SK-N-SH (cell line): ENCODE measurements around the gene PPEF1. TPM values are rescaled to one million over a fixed set of nuclear protein-coding genes. Genes with fewer than 3 reads are reported as not detected.

Source experiments
- CTCF ChIA-PET: fragments of 300-600, 350-600 bp; formaldehyde crosslinking; extraction: SDS; loops from one replicate; lab custom pipeline; 2021; lab: Yijun Ruan, JAX
- POLR2A ChIA-PET: fragments of 350-600 bp; sonication (Branson Sonifier 250); formaldehyde crosslinking; extraction: SDS; loops from one replicate; lab custom pipeline; 2020; ENCODE audit warnings: antibody characterized with exemption, inconsistent platforms; lab: Yijun Ruan, JAX
- DNase-seq: peaks from one replicate; pipeline ENCODE4 v3.0.0; 2012
- H2AFZ ChIP-seq: fragments of 200-600 bp; sonication (generic); 2 replicates; pipeline ENCODE4 v1.8.1; 2016; ENCODE audit warnings: antibody characterized with exemption, mild to moderate bottlenecking, low read depth
- H3F3A ChIP-seq: fragments of 200-600 bp; sonication (generic); replicated peaks from 2 replicates; pipeline ENCODE3; 2016; ENCODE audit warnings: antibody characterized with exemption, mild to moderate bottlenecking; ENCODE audit not compliant: insufficient read depth
- H3K27ac ChIP-seq, 2 experiments: fragments of 200-500 bp in 1 of 2; fragments of 200-600 bp in 1 of 2; sonication (Bioruptor generic) in 1 of 2; sonication (generic), shearing (Covaris generic) in 1 of 2; 2 replicates each; pipeline versions ENCODE4 v1.5.1 to v1.6.1; 2014 to 2016; ENCODE audit warnings: low read depth in 2 of 2, inconsistent platforms in 1 of 2, low read length in 1 of 2, mild to moderate bottlenecking in 1 of 2, mixed read lengths in 1 of 2
- H3K27me3 ChIP-seq: fragments of 200-600 bp; sonication (generic), shearing (Covaris generic); 2 replicates; pipeline ENCODE4 v1.6.1; 2016; ENCODE audit warnings: mixed run types; ENCODE audit not compliant: insufficient read depth
- H3K36me3 ChIP-seq, 2 experiments: fragments of 200-500 bp in 1 of 2; fragments of 200-600 bp in 1 of 2; sonication (Bioruptor generic) in 1 of 2; sonication (generic) in 1 of 2; replicated peaks in 1 of 2; 2 replicates each; pipeline versions ENCODE3 to v1.5.1; 2014 to 2016; ENCODE audit warnings: low read length in 1 of 2, mild to moderate bottlenecking in 1 of 2; ENCODE audit not compliant: insufficient read depth in 2 of 2, control insufficient read depth in 1 of 2
- H3K4me1 ChIP-seq, 2 experiments: fragments of 200-500 bp in 1 of 2; fragments of 200-600 bp in 1 of 2; sonication (Bioruptor generic) in 1 of 2; sonication (generic), shearing (Covaris generic) in 1 of 2; 2 replicates each; pipeline versions ENCODE4 v1.5.1 to v1.6.1; 2014 to 2016; ENCODE audit warnings: low read depth in 1 of 2, low read length in 1 of 2, mixed run types in 1 of 2; ENCODE audit not compliant: insufficient read depth in 2 of 2, control insufficient read depth in 1 of 2
- H3K4me2 ChIP-seq: fragments of 200-600 bp; sonication (generic), shearing (Covaris generic); 2 replicates; pipeline ENCODE4 v1.6.1; 2017; ENCODE audit warnings: mixed run types
- H3K4me3 ChIP-seq, 2 experiments: fragments of 200-500 bp in 1 of 2; fragments of 200-600 bp in 1 of 2; sonication (Bioruptor generic) in 1 of 2; sonication (generic), shearing (Covaris generic) in 1 of 2; 2 replicates each; pipeline versions ENCODE4 v1.5.1 to v1.8.1; 2014 to 2016; ENCODE audit warnings: low read depth in 2 of 2, inconsistent platforms in 1 of 2, low read length in 1 of 2, mild to moderate bottlenecking in 1 of 2, mixed read lengths in 1 of 2, moderate library complexity in 1 of 2
- H3K79me2 ChIP-seq: fragments of 200-600 bp; sonication (generic); 2 replicates; pipeline ENCODE4 v1.8.1; 2017; ENCODE audit warnings: mild to moderate bottlenecking; ENCODE audit not compliant: insufficient read depth
- H3K9ac ChIP-seq: fragments of 200-600 bp; sonication (generic); 2 replicates; pipeline ENCODE4 v1.6.1; 2017; ENCODE audit warnings: mixed run types
- H3K9me2 ChIP-seq: fragments of 200-600 bp; sonication (generic); 2 replicates; pipeline ENCODE4 v1.6.1; 2017; ENCODE audit warnings: mixed run types
- H3K9me3 ChIP-seq: fragments of 200-600 bp; sonication (generic); 2 replicates; pipeline ENCODE4 v1.6.1; 2017; ENCODE audit warnings: mixed run types, mild to moderate bottlenecking, moderate library complexity
- H4K20me1 ChIP-seq: fragments of 200-600 bp; sonication (generic); 2 replicates; pipeline ENCODE4 v1.6.1; 2017; ENCODE audit warnings: mild to moderate bottlenecking, mixed run types; ENCODE audit not compliant: insufficient read depth
- EP300 ChIP-seq, 2 experiments: IDR thresholded peaks; 2 replicates each; pipeline versions ENCODE4 v1.4.0 to v1.6.1; 2012; ENCODE audit warnings: borderline replicate concordance in 1 of 2, low read depth in 1 of 2, low read length in 1 of 2
- JUND ChIP-seq: IDR thresholded peaks from 2 replicates; pipeline ENCODE4 v1.4.0; 2012
- NFIC ChIP-seq: IDR thresholded peaks from 2 replicates; pipeline ENCODE4 v1.4.0; 2012; ENCODE audit warnings: borderline replicate concordance
- NRF1 ChIP-seq: IDR thresholded peaks from 2 replicates; pipeline ENCODE4 v1.6.1; 2012; ENCODE audit warnings: low read depth, mild to moderate bottlenecking, low read length
- WGBS: methylation state at CpG from one replicate; pipeline ENCODE4 v1.1.6; 2017; ENCODE audit warnings: low lambda C conversion rate; 5-methylcytosine and 5-hydroxymethylcytosine counted together
- polyA plus RNA-seq, 3 experiments: library from polyadenylated mRNA; depleted of rRNA; stranded (reverse); fragments of >200 nt; gene quantifications; 2 replicates each; pipeline ENCODE4 v1.2.3, GENCODE V29; 2012
- TF ChIP-seq, protein P1 (sequence below): IDR thresholded peaks from 2 replicates; pipeline ENCODE4 v1.4.0; 2012; ENCODE audit warnings: low read depth, borderline replicate concordance
- TF ChIP-seq, protein P2 (sequence below): IDR thresholded peaks from 2 replicates; pipeline ENCODE4; 2012
- TF ChIP-seq, protein P3 (sequence below): IDR thresholded peaks from 2 replicates; pipeline ENCODE4 v1.4.0; 2012; ENCODE audit warnings: low read depth

PPEF1 gene
- polyA plus RNA-seq, 1 of the 3 experiments (the other 2 are of a cell fraction) = 0.16 TPM

DNA sequence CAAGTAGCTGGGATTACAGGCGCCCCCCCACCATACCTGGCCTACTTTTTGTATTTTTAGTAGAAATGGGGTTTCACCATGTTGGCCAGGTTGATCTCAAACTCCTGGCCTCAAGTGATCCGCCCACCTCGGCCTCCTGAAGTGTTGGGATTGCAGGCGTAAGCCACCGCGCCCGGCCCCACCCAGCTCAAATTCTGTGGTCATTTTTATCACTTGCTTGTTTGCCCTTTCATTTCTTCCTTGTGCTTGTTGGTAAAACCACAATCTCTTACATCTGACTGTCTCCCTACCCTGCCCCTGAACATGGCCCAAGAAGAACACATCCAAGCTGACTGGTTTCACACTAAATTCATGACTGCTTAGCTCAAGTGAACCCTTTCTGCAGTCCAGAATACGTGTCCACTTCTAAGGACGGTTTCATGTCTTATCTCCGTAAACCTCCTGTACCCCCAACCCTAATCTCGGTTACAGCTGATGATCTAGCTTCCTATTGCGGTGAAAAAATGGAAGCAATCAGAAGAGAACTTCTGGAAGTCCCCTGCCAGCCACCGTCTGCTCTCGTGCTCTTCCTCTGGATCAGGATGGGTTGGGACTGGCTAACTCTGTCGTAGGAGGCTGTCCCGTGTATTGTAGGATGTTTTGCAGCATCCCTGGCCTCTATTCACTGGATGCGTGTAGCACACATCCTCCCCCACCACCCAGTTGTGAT, 30.1 kb upstream of the PPEF1 start:
- Histone ChIP-seq H3F3A (no peaks in the 10 kb centered on the region), H3K4me2 (no peak overlapping the region)
- TF ChIP-seq, protein P1, sequence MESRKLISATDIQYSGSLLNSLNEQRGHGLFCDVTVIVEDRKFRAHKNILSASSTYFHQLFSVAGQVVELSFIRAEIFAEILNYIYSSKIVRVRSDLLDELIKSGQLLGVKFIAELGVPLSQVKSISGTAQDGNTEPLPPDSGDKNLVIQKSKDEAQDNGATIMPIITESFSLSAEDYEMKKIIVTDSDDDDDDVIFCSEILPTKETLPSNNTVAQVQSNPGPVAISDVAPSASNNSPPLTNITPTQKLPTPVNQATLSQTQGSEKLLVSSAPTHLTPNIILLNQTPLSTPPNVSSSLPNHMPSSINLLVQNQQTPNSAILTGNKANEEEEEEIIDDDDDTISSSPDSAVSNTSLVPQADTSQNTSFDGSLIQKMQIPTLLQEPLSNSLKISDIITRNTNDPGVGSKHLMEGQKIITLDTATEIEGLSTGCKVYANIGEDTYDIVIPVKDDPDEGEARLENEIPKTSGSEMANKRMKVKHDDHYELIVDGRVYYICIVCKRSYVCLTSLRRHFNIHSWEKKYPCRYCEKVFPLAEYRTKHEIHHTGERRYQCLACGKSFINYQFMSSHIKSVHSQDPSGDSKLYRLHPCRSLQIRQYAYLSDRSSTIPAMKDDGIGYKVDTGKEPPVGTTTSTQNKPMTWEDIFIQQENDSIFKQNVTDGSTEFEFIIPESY = no peak
- no peak for TF ChIP-seq NFIC
- TF ChIP-seq, protein P2, sequence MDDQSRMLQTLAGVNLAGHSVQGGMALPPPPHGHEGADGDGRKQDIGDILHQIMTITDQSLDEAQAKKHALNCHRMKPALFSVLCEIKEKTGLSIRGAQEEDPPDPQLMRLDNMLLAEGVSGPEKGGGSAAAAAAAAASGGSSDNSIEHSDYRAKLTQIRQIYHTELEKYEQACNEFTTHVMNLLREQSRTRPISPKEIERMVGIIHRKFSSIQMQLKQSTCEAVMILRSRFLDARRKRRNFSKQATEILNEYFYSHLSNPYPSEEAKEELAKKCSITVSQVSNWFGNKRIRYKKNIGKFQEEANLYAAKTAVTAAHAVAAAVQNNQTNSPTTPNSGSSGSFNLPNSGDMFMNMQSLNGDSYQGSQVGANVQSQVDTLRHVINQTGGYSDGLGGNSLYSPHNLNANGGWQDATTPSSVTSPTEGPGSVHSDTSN = no peak
- TF ChIP-seq, all 33 proteins: peak for 0
- Histone ChIP-seq H4K20me1 (no peaks in the 10 kb centered on the region), H3K27ac (no peak overlapping the region), H3K9me2 (no peaks in the 10 kb centered on the region), H3K79me2 (no peaks in the 10 kb centered on the region), H3K27me3 (no peaks in the 10 kb centered on the region), H3K9me3 (no peaks in the 10 kb centered on the region), H3K9ac (no peak overlapping the region), H3K4me1 (peaks cover 0 to 11% of the 10 kb centered on the region in 2 experiments; a peak in 2 of 4 replicates), H3K36me3 (no peaks in the 10 kb centered on the region), H3K4me3 (no peak overlapping the region), H2AFZ (no peak overlapping the region)
- ChIA-PET CTCF (interaction anchor here (1.1 to 1.9 kb wide), 6 partner anchors 18 to 267 kb away, joined by 3 to 8 read pairs (median 4); partner anchors contain the start of gene PPEF1), POLR2A (no interaction called here)
- WGBS = 79% methylated on average over 17 of the region's 17 CpGs
- DNase-seq = no peak

DNA sequence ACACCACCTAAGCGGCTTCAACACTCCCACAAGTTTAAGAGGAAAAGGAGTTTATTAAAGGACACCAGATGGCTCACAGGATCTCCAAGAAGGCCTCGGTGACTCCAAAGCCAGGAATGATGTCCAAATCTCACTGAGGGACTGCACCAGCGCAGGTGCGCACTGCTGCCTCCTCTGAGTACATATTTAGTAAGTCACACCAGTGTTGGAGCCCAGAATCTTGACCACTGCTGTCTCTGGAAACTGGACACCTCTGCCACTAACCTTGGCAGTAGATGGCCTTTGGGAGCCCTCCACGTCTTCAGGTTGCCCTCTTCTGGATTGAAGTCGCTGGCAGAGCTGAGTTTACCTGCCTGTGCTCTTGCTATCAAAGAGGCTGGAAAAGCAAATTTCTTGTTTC, 25.4 kb upstream of the PPEF1 start:
- Histone ChIP-seq H3K36me3 (no peaks in the 10 kb centered on the region), H3K27ac (no peak overlapping the region), H3K4me3 (no peak overlapping the region), H3K9ac (no peak overlapping the region), H3K9me2 (no peaks in the 10 kb centered on the region), H3K27me3 (no peaks in the 10 kb centered on the region), H3K4me1 (no peaks in the 10 kb centered on the region; a peak in 1 of 4 replicates), H3K9me3 (no peaks in the 10 kb centered on the region), H3F3A (no peaks in the 10 kb centered on the region), H4K20me1 (no peaks in the 10 kb centered on the region), H3K4me2 (no peak overlapping the region), H3K79me2 (no peaks in the 10 kb centered on the region), H2AFZ (no peak overlapping the region)
- WGBS = 57% methylated on average over 4 of the region's 6 CpGs
- ChIA-PET CTCF (no interaction called here), POLR2A (no interaction called here)
- no peak for TF ChIP-seq EP300 (IDR thresholded peaks at IDR 0.05; ENCODE audit: borderline replicate concordance in 1 of 2, low read depth in 1 of 2, low read length in 1 of 2)
- no peak for TF ChIP-seq JUND
- DNase-seq = no peak

DNA sequence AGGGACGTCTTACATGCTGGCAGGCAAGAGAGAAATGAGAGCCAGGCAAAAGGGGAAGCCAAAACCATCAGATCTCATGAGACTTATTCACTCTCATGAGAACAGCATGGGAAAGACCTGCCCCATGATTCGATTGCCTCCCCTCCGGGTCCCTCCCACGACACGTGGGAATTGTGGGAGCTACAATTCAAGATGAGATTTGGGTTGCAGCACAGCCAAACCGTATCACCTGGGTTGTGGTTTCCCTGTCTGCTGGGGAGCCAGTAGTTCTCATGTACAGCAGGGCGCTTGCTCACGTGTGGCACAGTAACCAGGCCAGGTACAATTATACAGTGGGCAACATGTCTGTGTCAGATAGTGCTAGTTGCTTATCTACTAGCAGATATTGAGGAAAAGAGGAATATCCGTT, 24.5 kb upstream of the PPEF1 start:
- no peaks in the 10 kb centered on the region for H3K36me3 ChIP-seq
- POLR2A ChIA-PET = no interaction called here
- H3K27me3 ChIP-seq = no peaks in the 10 kb centered on the region
- no peaks in the 10 kb centered on the region for H3F3A ChIP-seq
- no peaks in the 10 kb centered on the region for H3K9me2 ChIP-seq
- H3K27ac ChIP-seq = no peak overlapping the region
- H2AFZ ChIP-seq = no peak overlapping the region
- TF ChIP-seq NRF1 = no peak
- TF ChIP-seq, protein P3, sequence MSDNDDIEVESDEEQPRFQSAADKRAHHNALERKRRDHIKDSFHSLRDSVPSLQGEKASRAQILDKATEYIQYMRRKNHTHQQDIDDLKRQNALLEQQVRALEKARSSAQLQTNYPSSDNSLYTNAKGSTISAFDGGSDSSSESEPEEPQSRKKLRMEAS = no peak
- WGBS = 65% methylated on average over 9 of the region's 9 CpGs
- H4K20me1 ChIP-seq = no peaks in the 10 kb centered on the region
- no peaks in the 10 kb centered on the region for H3K9me3 ChIP-seq
- H3K4me1 ChIP-seq = no peaks in the 10 kb centered on the region; a peak in 1 of 4 replicates
- no peak for DNase-seq
- H3K9ac ChIP-seq = no peak overlapping the region
- no peak overlapping the region for H3K4me3 ChIP-seq
- no peaks in the 10 kb centered on the region for H3K79me2 ChIP-seq
- H3K4me2 ChIP-seq = no peak overlapping the region
- CTCF ChIA-PET = no interaction called here
